LHCN-M2 (cell line): ENCODE results near the gene TMEM128. TPM values are rescaled to one million over a fixed set of nuclear protein-coding genes. Genes with fewer than 3 reads are reported as not detected.
A peak's percentile ranks its signal among the peaks of the same experiment; 100 is the strongest.
"Not testable (repeated sequence)": the region's sequence is repeated elsewhere in the genome, so short reads cannot be mapped to it uniquely, and the experiment has no call there.

ENCODE experiments used
- DNase-seq: peaks from one replicate; pipeline ENCODE4 v3.0.0-alpha.2; 2012; ENCODE audit warnings: low read depth
- polyA plus RNA-seq: library from polyadenylated mRNA; unstranded; fragments of >200 nt; gene quantifications from one replicate; pipeline ENCODE4 v1.2.1, GENCODE V29; 2012; ENCODE audit warnings: missing spikeins
- total RNA-seq: library from RNA; depleted of rRNA; stranded (reverse); fragments of >200 nt; gene quantifications from 2 replicates; pipeline ENCODE4 v1.2.3, GENCODE V29; 2014; rRNA removed

TMEM128 gene
- total RNA-seq, result 23.2 and 29.3 TPM in 2 replicates
- 16.8 TPM for polyA plus RNA-seq

GRCh38 chr4:4248029-4248884, at the start of gene TMEM128:
TMEM128 (minus strand) TSS chr4:4248223; CDS start chr4:4248202, 21 bp downstream.
- peak; percentile 92 for DNase-seq

DNA sequence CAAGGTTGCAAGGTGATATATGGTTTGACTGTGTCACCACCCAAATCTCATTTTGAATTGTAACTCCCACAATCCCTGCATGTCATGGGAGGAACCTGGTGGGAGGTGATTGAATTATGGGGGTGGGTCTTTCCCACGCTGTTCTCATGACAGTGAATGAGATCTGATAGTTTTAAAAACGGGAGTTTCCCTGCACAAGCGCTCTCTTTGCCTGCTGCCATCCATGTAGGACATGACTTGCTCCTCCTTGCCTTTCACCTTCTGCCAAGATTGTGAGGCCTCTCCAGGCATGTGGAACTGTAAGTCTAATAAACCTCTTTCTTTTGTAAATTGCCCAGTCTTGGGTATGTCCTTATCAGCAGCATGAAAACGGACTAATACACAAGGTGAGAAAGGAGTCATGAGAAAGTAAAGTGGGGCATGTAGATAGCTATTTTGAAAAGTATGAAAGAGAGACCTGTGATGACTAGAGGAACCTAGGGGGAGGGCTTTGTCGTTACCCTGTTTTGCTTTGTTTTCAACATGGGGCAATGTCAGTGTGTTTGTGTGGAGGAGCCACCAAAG, 48.3 kb upstream of the TMEM128 start:
- no peak for DNase-seq

DNA sequence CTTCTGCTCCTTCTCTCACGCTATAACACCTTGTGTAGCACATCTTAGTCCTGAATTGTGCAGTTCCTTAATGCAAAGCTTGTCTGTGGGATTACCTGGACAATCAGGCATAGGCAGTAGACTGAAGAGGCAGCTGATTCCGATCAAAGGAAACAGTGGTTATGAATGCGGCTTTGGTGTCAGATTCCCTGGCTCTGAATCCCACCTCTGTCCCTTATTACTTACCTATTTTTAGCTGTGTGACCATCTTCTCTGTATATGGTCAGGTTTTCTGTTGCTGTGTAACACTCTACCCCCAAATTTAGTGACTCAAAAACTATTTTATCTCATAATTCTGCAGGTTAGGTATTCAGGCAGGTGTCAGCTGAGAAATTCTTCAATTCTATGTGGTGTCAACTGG, 45.3 kb upstream of the TMEM128 start:
- no peak for DNase-seq

GRCh38 chr4:4289941-4290850, 42.2 kb upstream of the TMEM128 start, which contains the start of the genes LYAR and ZBTB49:
LYAR (minus strand) TSS chr4:4290154; CDS start chr4:4283742, 6,412 bp downstream.
ZBTB49 (plus strand) TSS chr4:4290251; CDS start chr4:4299946, 9,695 bp downstream.
- peak; percentile 82 for DNase-seq

DNA sequence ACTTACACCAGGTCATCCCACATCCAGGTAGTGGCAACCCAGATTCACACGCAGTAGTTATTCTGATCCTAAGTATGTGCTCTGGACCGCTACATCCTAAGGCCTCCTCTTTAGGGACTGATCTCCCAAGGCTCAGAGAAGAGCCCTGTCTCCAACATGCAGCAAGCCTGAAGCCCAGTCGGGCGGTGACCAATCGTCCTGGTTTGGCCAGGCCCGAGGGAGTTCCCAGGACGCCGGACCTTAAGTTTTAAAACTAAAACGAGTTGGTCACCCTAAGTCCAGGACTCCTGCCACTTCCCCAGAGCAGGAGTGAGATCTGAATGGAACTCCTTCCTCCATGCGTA, 41.5 kb upstream of the TMEM128 start:
- no peak for DNase-seq

GRCh38 chr4:4289055-4289454, 41.0 kb upstream of the TMEM128 start:
- DNase-seq, result no peak

- no peak for DNase-seq
These were observed 40.1 kb upstream of the TMEM128 start for GRCh38 chr4:4288098-4288497.

DNA sequence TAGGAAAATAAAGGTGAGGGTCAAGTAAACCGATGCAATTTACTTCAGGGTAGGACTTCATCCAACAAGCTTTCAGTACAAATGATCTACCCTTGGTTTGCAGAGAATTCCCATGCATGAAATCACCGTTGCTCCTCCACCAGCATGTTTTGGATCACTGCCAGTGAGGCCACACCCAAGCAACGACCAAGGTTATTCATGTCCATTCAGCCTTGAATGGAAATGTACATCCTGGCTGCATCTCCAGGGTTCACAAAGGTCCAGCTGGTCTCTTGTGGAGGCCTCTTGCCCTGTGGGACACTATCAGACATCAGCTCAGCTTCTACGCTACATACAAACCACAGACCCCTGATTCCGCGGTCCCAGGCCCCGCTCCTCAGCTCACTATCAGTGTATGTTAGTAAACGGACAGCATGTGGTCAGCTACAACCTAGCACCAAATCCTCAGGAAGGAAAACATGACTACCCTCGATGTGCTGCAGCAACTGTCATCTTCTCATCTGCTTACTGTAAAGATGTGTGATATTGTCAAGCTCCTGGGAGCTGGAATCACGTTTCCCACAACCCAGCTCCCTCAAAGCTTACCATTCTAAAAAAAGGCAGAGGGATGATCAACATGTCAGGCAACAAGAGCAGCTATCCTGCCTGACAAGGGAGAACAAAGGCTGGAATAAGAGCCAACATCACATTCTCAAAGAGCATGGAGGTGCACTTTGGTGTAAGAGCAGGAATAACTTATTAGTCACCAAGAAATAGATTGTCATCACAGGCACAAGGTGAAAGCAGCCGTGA, 37.0 kb upstream of the TMEM128 start:
- no peak for DNase-seq

DNA sequence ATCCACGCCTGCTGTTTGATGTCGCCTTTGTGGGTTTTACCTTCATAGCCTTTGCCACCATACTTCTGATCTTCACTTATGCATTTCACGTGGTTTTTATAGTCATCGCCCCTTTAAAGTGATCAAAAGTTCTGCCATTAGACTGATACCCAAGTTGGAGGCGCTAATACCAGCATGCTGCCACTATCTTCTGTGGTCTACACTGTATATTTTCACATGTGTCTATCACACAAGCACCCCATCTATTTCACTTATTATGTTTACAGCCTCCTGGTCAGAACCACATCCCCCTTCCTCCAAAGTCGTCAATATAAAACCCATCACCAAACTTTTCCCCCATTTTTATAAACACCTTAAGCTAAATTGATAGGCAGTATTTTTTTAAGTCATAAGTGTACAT, 33.8 kb upstream of the TMEM128 start:
- DNase-seq, result no peak

- no peak for DNase-seq
These were observed 29.5 kb upstream of the TMEM128 start for GRCh38 chr4:4277531-4277930.

GRCh38 chr4:4274226-4274625, 26.2 kb upstream of the TMEM128 start:
- no peak for DNase-seq

DNA sequence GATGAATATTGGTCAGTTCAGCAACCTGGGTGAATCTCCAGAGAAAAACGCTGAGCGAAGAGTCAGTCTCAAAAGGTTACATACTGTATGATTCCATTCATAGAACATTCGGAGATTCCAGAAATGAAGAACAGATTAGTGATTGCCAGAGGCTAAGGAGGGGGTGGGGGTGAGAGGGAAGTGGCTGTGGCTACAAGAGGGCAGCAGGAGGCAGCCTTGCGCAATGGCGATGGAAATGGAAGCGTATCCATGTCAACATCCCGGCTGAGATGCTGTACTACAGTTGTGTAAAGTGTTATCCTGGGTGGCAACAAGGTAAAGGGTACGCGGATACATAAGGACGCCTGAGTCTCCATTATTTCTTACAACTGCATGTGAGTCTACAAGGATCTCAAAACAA, 23.9 kb upstream of the TMEM128 start:
- no peak for DNase-seq

GRCh38 chr4:4270529-4270928, 22.5 kb upstream of the TMEM128 start:
- DNase-seq, result peak; percentile 35

GRCh38 chr4:4269856-4270255, 21.8 kb upstream of the TMEM128 start:
- DNase-seq, result no peak

DNA sequence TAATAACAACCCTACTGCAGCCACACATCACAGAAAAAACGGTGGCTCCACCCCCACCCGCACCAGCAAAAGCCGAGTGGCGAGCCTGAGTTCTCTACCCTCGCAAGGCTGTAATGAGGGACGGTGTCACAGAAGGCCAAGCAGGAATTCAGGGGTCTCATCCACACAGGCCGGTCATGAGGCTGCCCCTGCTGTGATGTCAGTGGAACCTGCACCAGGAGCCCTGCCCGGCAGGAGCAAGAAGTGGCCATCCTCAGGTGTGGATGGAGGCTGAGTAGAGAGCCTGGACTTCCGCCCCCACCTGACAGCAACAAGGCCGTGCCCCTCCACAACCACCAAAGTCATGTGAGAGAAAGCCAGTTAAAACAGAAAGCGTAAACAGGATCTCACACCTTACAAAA, 21.3 kb upstream of the TMEM128 start:
- DNase-seq, result no peak

- DNase-seq, result no peak
These were observed 20.8 kb upstream of the TMEM128 start for GRCh38 chr4:4268776-4269175.

- no peak for DNase-seq
These were observed 20.0 kb upstream of the TMEM128 start for GRCh38 chr4:4267981-4268380.

DNA sequence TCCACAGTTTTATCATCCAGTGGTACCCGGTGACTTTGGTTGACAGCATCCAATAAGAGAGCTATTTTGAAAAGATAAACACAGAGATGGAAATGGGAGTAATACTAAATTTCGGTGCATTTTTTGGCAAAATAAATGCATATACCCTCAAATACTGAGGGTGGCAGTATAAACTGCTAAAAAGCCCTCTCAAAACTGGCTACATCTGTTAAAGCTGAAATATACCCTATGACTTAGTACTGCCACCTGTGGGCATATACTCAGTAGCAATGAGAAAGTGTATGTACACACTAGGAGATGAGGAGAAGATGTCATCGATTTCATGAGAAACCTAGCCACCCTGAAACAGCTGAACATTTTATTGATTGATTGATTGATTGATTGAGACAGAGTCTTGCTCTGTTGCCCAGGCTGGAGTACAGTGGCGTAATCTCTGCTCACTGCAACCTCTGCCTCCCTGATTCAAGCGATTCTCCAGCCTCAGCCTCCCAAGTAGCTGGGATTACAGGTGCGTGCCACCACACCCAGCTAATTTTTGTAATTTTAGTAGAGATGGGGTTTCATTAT, 12.2 kb upstream of the TMEM128 start:
- DNase-seq, result peak; percentile 78

- no peak for DNase-seq
These were observed 11.6 kb upstream of the TMEM128 start for GRCh38 chr4:4259484-4260100.

DNA sequence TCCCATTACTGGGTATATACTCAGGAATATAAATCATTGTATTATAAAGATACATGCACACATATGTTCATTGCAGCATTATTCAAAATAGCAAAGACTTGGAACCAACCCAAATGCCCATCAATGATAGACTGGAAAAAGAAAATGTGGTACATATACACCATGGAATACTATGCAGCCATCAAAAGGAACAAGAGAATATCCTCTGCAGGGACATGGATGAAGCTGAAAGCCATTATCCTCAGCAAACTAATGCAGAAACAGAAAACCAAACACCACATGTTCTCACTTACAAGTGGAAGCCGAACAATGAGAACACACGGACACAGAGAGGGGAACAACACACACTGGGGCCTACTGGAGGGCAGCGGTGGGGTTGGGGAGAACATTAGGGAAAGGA, 9.7 kb upstream of the TMEM128 start:
- DNase-seq, result not testable (repeated sequence)
